ENCODE measurements around the gene AGPAT4. TPM values are rescaled to one million over a fixed set of nuclear protein-coding genes. Genes with fewer than 3 reads are reported as not detected.

AGPAT4 gene
- total and polyA plus RNA-seq, 4 donors, result 3.7 to 32.8 (median 9.7) TPM

GRCh38 chr6:161254126-161254463 lies 19.8 kb downstream of the AGPAT4 start:
- peaks cover 0 to 8% (median 5%) of the 10 kb centered on the region in 5 donors for H3K4me1 ChIP-seq (ENCODE audit: control insufficient read depth in 5 of 5, insufficient read depth in 5 of 5, low read length in 5 of 5)
- no peaks in the 10 kb centered on the region for H3K27me3 ChIP-seq (ENCODE audit: control insufficient read depth in 3 of 3, insufficient read depth in 3 of 3, low read length in 2 of 3)
- no peak overlapping the region for H3K9ac ChIP-seq (ENCODE audit: insufficient read depth in 1 of 2, low read length in 2 of 2)
- ATAC-seq (ENCODE audit: insufficient read depth, low FRiP score) (no peak), DNase-seq (no peak)
- H3K36me3 ChIP-seq (ENCODE audit: control insufficient read depth in 4 of 4, insufficient read depth in 4 of 4, low read length in 4 of 4), result peaks cover 0 to 1% (median 0%) of the 10 kb centered on the region in 4 donors
- H3K9me3 ChIP-seq (ENCODE audit: control insufficient read depth in 4 of 4, insufficient read depth in 3 of 4, low read length in 3 of 4), result peaks cover 0 to 8% (median 0%) of the 10 kb centered on the region in 4 donors
- no peak overlapping the region for H3K27ac ChIP-seq (ENCODE audit: low read depth in 1 of 2, low read length in 1 of 2)
- TF ChIP-seq CTCF (IDR thresholded peaks at IDR 0.05; ENCODE audit: control extremely low read depth, extremely low read depth), result no peak
- H3K4me3 ChIP-seq, result no peak overlapping the region

GRCh38 chr6:161251345-161251744 lies 22.5 kb downstream of the AGPAT4 start:
- DNase-seq (no peak), ATAC-seq (ENCODE audit: insufficient read depth, low FRiP score) (no peak)
- Histone ChIP-seq H3K4me1 (ENCODE audit: control insufficient read depth in 5 of 5, insufficient read depth in 5 of 5, low read length in 5 of 5) (peaks cover 0 to 8% (median 5%) of the 10 kb centered on the region in 5 donors), H3K9me3 (ENCODE audit: control insufficient read depth in 4 of 4, insufficient read depth in 3 of 4, low read length in 3 of 4) (peaks cover 0 to 8% (median 0%) of the 10 kb centered on the region in 4 donors), H3K36me3 (ENCODE audit: control insufficient read depth in 4 of 4, insufficient read depth in 4 of 4, low read length in 4 of 4) (peaks cover 0 to 1% (median 0%) of the 10 kb centered on the region in 4 donors), H3K4me3 (no peak overlapping the region), H3K9ac (ENCODE audit: insufficient read depth in 1 of 2, low read length in 2 of 2) (no peak overlapping the region), H3K27ac (ENCODE audit: low read depth in 1 of 2, low read length in 1 of 2) (no peak overlapping the region), H3K27me3 (ENCODE audit: control insufficient read depth in 3 of 3, insufficient read depth in 3 of 3, low read length in 2 of 3) (no peaks in the 10 kb centered on the region)
- TF ChIP-seq CTCF (IDR thresholded peaks at IDR 0.05; ENCODE audit: control extremely low read depth, extremely low read depth), result no peak
- WGBS, 2 donors, result 85 to 88% methylated on average over 8 of the region's 8 CpGs

- no peak overlapping the region for H3K27ac ChIP-seq (ENCODE audit: low read depth in 1 of 2, low read length in 1 of 2)
- 98 to 100% methylated on average over 1 of the region's 1 CpG for WGBS, 2 donors
- TF ChIP-seq CTCF (IDR thresholded peaks at IDR 0.05; ENCODE audit: control extremely low read depth, extremely low read depth), result no peak
- no peak for ATAC-seq (ENCODE audit: insufficient read depth, low FRiP score)
- H3K4me1 ChIP-seq (ENCODE audit: control insufficient read depth in 5 of 5, insufficient read depth in 5 of 5, low read length in 5 of 5), result peaks cover 0 to 3% (median 0%) of the 10 kb centered on the region in 5 donors
- peaks cover 0 to 1% (median 0%) of the 10 kb centered on the region in 4 donors for H3K36me3 ChIP-seq (ENCODE audit: control insufficient read depth in 4 of 4, insufficient read depth in 4 of 4, low read length in 4 of 4)
- no peaks in the 10 kb centered on the region for H3K27me3 ChIP-seq (ENCODE audit: control insufficient read depth in 3 of 3, insufficient read depth in 3 of 3, low read length in 2 of 3)
- H3K9me3 ChIP-seq (ENCODE audit: control insufficient read depth in 4 of 4, insufficient read depth in 3 of 4, low read length in 3 of 4), result peaks cover 0 to 8% (median 0%) of the 10 kb centered on the region in 4 donors
- DNase-seq, result no peak
- H3K4me3 ChIP-seq, result no peak overlapping the region
- no peak overlapping the region for H3K9ac ChIP-seq (ENCODE audit: insufficient read depth in 1 of 2, low read length in 2 of 2)
These were observed 24.5 kb downstream of the AGPAT4 start for GRCh38 chr6:161249327-161249726.

- TF ChIP-seq CTCF (IDR thresholded peaks at IDR 0.05; ENCODE audit: control extremely low read depth, extremely low read depth), result no peak
- no peaks in the 10 kb centered on the region for H3K36me3 ChIP-seq (ENCODE audit: control insufficient read depth in 4 of 4, insufficient read depth in 4 of 4, low read length in 4 of 4)
- no peak overlapping the region for H3K27ac ChIP-seq (ENCODE audit: low read depth in 1 of 2, low read length in 1 of 2)
- H3K9me3 ChIP-seq (ENCODE audit: control insufficient read depth in 4 of 4, insufficient read depth in 3 of 4, low read length in 3 of 4), result peaks cover 0 to 8% (median 0%) of the 10 kb centered on the region in 4 donors
- H3K4me1 ChIP-seq (ENCODE audit: control insufficient read depth in 5 of 5, insufficient read depth in 5 of 5, low read length in 5 of 5), result peaks cover 0 to 9% (median 0%) of the 10 kb centered on the region in 5 donors
- WGBS, 2 donors, result 93% methylated on average over 2 of the region's 2 CpGs
- no peak for ATAC-seq (ENCODE audit: insufficient read depth, low FRiP score)
- DNase-seq, result no peak
- H3K4me3 ChIP-seq, result no peak overlapping the region
- no peak overlapping the region for H3K9ac ChIP-seq (ENCODE audit: insufficient read depth in 1 of 2, low read length in 2 of 2)
- H3K27me3 ChIP-seq (ENCODE audit: control insufficient read depth in 3 of 3, insufficient read depth in 3 of 3, low read length in 2 of 3), result no peaks in the 10 kb centered on the region
These were observed 27.1 kb downstream of the AGPAT4 start for GRCh38 chr6:161246725-161247124.

Data from lung (tissue), 12 donors.